Endothelial cell of umbilical vein (primary cell): ENCODE data around the gene RAD51B. TPM values are rescaled to one million over a fixed set of nuclear protein-coding genes. Genes with fewer than 3 reads are reported as not detected.

ENCODE experiments used
- BruUV-seq: library from RNA; stranded (reverse); fragments of 400-500 nt; replicated peaks from 2 replicates; lab custom pipeline; 2021; lab: Mats Ljungman, UMichigan
- CTCF ChIA-PET: fragments of 300-600, 350-600 bp; sonication (Branson Sonifier 250); formaldehyde crosslinking; loops from one replicate; lab custom pipeline; 2021; ENCODE audit warnings: antibody characterized with exemption, inconsistent platforms; lab: Charles Lee
- POLR2A ChIA-PET: fragments of 300-600, 350-600 bp; sonication (Branson Sonifier 250); formaldehyde crosslinking; loops from one replicate; lab custom pipeline; 2021; ENCODE audit warnings: antibody characterized with exemption, inconsistent platforms; lab: Charles Lee
- DNase-seq: peaks from one replicate; pipeline ENCODE4 v3.0.0-alpha.2; 2011; ENCODE audit warnings: low read depth, low spot score
- FAIRE-seq: peaks from 2 replicates; lab custom pipeline; 2011; peaks lifted over from hg19 to GRCh38; lab: Jason Lieb, UNC
- H2AFZ ChIP-seq: 2 replicates; pipeline ENCODE4 v1.6.0; 2012; ENCODE audit warnings: low read depth, low read length, control low read depth, inconsistent platforms
- H3K27ac ChIP-seq: 2 replicates; pipeline ENCODE4 v1.5.1; 2011; ENCODE audit warnings: low read depth, mild to moderate bottlenecking, control low read depth, low read length, moderate library complexity; ENCODE audit not compliant: insufficient read depth
- H3K27me3 ChIP-seq, 2 experiments: 2 replicates each; pipeline versions ENCODE4 v1.6.0 to v1.6.1; 2011; ENCODE audit warnings: low read length in 2 of 2, mixed read lengths in 1 of 2; ENCODE audit not compliant: control insufficient read depth in 2 of 2, insufficient read depth in 2 of 2
- H3K36me3 ChIP-seq, 2 experiments: 2 replicates in 1 of 2; 3 replicates in 1 of 2; pipeline ENCODE4 v1.5.1; 2011; ENCODE audit warnings: low read length in 2 of 2, mild to moderate bottlenecking in 1 of 2, moderate library complexity in 1 of 2; ENCODE audit not compliant: control insufficient read depth in 2 of 2, insufficient read depth in 2 of 2; ENCODE audit errors: extremely low read depth in 1 of 2
- H3K4me1 ChIP-seq: 3 replicates; pipeline ENCODE4 v1.5.1; 2011; ENCODE audit warnings: mild to moderate bottlenecking, low read length; ENCODE audit not compliant: control insufficient read depth, insufficient read depth; ENCODE audit errors: extremely low read depth
- H3K4me2 ChIP-seq: 2 replicates; pipeline ENCODE4 v1.6.1; 2011; ENCODE audit warnings: low read length, control low read depth, mixed read lengths; ENCODE audit not compliant: insufficient read depth
- H3K4me3 ChIP-seq, 3 experiments: fragments of 200-600 bp in 1 of 3; sonication (generic), shearing (Covaris generic) in 1 of 3; replicated peaks in 1 of 3; 2 replicates each; pipeline ENCODE4 v1.5.1; 2011 to 2016; ENCODE audit warnings: control low read depth in 3 of 3, low read length in 3 of 3, mild to moderate bottlenecking in 2 of 3, inconsistent platforms in 1 of 3, low read depth in 1 of 3, moderate library complexity in 1 of 3; ENCODE audit not compliant: insufficient read depth in 1 of 3
- H3K79me2 ChIP-seq: 2 replicates; pipeline ENCODE4 v1.6.0; 2012; ENCODE audit warnings: low read length, inconsistent platforms; ENCODE audit not compliant: control insufficient read depth, insufficient read depth
- H3K9ac ChIP-seq: replicated peaks from 2 replicates; pipeline ENCODE3; 2011; ENCODE audit warnings: low read length, control low read depth; ENCODE audit not compliant: insufficient read depth; ENCODE audit errors: extremely low read depth
- H3K9me1 ChIP-seq: replicated peaks from 3 replicates; pipeline ENCODE4 v1.6.0; 2011; ENCODE audit warnings: mild to moderate bottlenecking, low read length; ENCODE audit not compliant: control insufficient read depth, insufficient read depth; ENCODE audit errors: extremely low read depth
- H3K9me3 ChIP-seq: replicated peaks from 2 replicates; pipeline ENCODE4 v1.5.1; 2012; ENCODE audit warnings: low read length, inconsistent platforms; ENCODE audit not compliant: control insufficient read depth, insufficient read depth
- H4K20me1 ChIP-seq: replicated peaks from 2 replicates; pipeline ENCODE3; 2011; ENCODE audit warnings: mild to moderate bottlenecking, low read length; ENCODE audit not compliant: control insufficient read depth, insufficient read depth; ENCODE audit errors: extremely low read depth
- EZH2 ChIP-seq: IDR thresholded peaks from 2 replicates; pipeline ENCODE4 v1.6.1; 2012; ENCODE audit warnings: borderline replicate concordance, low read depth, mild to moderate bottlenecking, moderate library complexity, low read length, inconsistent platforms; ENCODE audit not compliant: severe bottlenecking
- FOS ChIP-seq: IDR thresholded peaks from 2 replicates; pipeline ENCODE4 v1.6.1; 2011; ENCODE audit warnings: mild to moderate bottlenecking, low read length, moderate library complexity, borderline replicate concordance; ENCODE audit not compliant: insufficient read depth
- GATA2 ChIP-seq: IDR thresholded peaks from 2 replicates; pipeline ENCODE4 v1.7.0; 2011; ENCODE audit warnings: low read depth, mild to moderate bottlenecking, moderate library complexity, mixed read lengths, low read length; ENCODE audit not compliant: insufficient read length, insufficient read depth
- JUN ChIP-seq: IDR thresholded peaks from 2 replicates; pipeline ENCODE4 v1.6.1; 2011; ENCODE audit warnings: borderline replicate concordance, low read depth; ENCODE audit not compliant: insufficient read length, insufficient read depth
- MYC ChIP-seq: IDR thresholded peaks from one replicate; pipeline ENCODE4 v1.6.1; 2011; ENCODE audit warnings: mild to moderate bottlenecking, low read depth, low read length
- POLR2A ChIP-seq: IDR thresholded peaks from 2 replicates; pipeline ENCODE4 v1.6.1; 2012; ENCODE audit warnings: low read depth, mild to moderate bottlenecking, control low read depth, low read length
- POLR2AphosphoS5 ChIP-seq: IDR thresholded peaks from 2 replicates; pipeline ENCODE4 v1.6.1; 2012; ENCODE audit warnings: low read depth, mild to moderate bottlenecking, control low read depth, low read length, moderate library complexity; ENCODE audit not compliant: insufficient read depth
- dilution Hi-C: fragments of 300-500 bp; cut with MboI; formaldehyde crosslinking; loops from one replicate; pipeline ENCODE4 v1.15.0; 2019; ENCODE audit warnings: low sequenced_read_pairs; ENCODE audit not compliant: extremely low pct_ligation_motif_present
- intact Hi-C: fragments of 100-400 bp; cut with micrococcal nuclease; formaldehyde crosslinking; loops from one replicate; pipeline ENCODE4 v1.10.0; 2022
- polyA plus RNA-seq, 4 experiments: library from polyadenylated mRNA; depleted of rRNA in 3 of 4; stranded (reverse) in 3 of 4; unstranded in 1 of 4; fragments of >200 nt; gene quantifications; 2 replicates each; pipeline versions ENCODE4 v1.2.1 to v1.2.3, GENCODE V29; 2011 to 2012; ENCODE audit warnings: missing spikeins in 1 of 4
- total RNA-seq: library from RNA; stranded (reverse); gene quantifications from 2 replicates; pipeline ENCODE4 v1.2.3, GENCODE V29; 2021
- TF ChIP-seq, protein P1 (sequence below): IDR thresholded peaks from 2 replicates; pipeline ENCODE4 v1.6.1; 2011; ENCODE audit not compliant: insufficient read depth, insufficient read length
- TF ChIP-seq, protein P2 (sequence below), 2 donors: IDR thresholded peaks; 1 replicate in 1 of 2; 2 replicates in 1 of 2; pipeline ENCODE4 v1.5.1; 2011; ENCODE audit warnings: low read length in 2 of 2, mild to moderate bottlenecking in 2 of 2, moderate library complexity in 2 of 2, control low read depth in 1 of 2, inconsistent platforms in 1 of 2, low read depth in 1 of 2; ENCODE audit not compliant: insufficient read depth in 1 of 2; ENCODE audit errors: extremely low read depth in 1 of 2

Gene RAD51B
- total and polyA plus RNA-seq, 2 donors (not counting 3 experiments of a cell fraction or from before 2014, with no cell fraction given), result 3.9 to 19.0 TPM

DNA sequence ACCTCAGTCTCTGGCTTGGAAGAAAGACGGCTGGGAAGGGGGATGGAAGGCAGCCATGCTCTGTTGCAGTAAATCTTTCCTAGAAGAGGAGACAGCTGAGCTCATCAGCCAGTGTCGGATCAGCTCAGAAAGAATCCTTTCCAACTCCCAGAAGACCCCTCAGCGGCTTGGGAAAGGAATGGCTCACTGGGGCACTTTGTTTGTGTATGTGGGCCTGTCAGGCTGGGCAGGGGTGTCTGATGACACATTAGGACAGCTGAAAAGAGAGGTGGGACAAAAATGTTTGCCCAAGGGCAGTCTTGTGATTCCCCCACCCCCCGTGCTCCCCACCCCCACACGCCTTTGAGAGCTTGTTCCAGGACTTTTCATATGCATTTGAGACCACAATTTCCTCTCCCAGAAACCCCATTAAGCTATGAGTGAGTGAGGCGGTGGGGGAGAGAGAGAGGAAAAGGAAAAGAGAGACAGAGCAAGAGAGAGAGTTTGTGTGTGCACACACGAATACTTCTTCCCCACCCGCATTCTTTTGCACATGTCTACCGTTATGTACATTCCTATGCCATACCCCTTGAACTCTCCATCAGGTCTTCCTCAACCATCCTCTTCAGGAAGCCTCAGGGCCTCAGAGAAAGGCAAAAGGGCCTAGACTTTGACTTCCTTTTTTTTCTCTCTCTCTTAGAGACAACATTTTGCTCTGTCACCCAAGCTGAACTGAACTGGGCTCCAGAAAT, 774.4 kb downstream of the RAD51B start:
- Histone ChIP-seq H3K4me3 (no peak overlapping the region), H3K79me2 (no peaks in the 10 kb centered on the region), H3K27ac (no peak overlapping the region), H3K36me3 (no peaks in the 10 kb centered on the region), H3K4me2 (no peak overlapping the region), H3K9ac (no peak overlapping the region), H3K9me1 (no peaks in the 10 kb centered on the region), H3K27me3 (no peaks in the 10 kb centered on the region), H2AFZ (no peak overlapping the region), H3K9me3 (no peaks in the 10 kb centered on the region), H4K20me1 (no peaks in the 10 kb centered on the region), H3K4me1 (peaks cover 13% of the 10 kb centered on the region)
- CTCF ChIA-PET, result interaction anchor here (0.5 kb wide), 1 partner anchor 63 kb away, joined by 3 read pairs; no protein-coding TSS in a partner anchor
- POLR2A ChIA-PET, result interaction anchor here (0.6 kb wide), 1 partner anchor 79 kb away, joined by 5 read pairs; no protein-coding TSS in a partner anchor
- no peak for TF ChIP-seq FOS
- no peak for TF ChIP-seq JUN
- no peak for TF ChIP-seq EZH2
- no peak for TF ChIP-seq MYC
- TF ChIP-seq, protein P1, sequence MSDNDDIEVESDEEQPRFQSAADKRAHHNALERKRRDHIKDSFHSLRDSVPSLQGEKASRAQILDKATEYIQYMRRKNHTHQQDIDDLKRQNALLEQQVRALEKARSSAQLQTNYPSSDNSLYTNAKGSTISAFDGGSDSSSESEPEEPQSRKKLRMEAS, result no peak
- no peak for TF ChIP-seq POLR2AphosphoS5
- no peak for TF ChIP-seq GATA2
- TF ChIP-seq POLR2A, result no peak
- TF ChIP-seq, protein P2, sequence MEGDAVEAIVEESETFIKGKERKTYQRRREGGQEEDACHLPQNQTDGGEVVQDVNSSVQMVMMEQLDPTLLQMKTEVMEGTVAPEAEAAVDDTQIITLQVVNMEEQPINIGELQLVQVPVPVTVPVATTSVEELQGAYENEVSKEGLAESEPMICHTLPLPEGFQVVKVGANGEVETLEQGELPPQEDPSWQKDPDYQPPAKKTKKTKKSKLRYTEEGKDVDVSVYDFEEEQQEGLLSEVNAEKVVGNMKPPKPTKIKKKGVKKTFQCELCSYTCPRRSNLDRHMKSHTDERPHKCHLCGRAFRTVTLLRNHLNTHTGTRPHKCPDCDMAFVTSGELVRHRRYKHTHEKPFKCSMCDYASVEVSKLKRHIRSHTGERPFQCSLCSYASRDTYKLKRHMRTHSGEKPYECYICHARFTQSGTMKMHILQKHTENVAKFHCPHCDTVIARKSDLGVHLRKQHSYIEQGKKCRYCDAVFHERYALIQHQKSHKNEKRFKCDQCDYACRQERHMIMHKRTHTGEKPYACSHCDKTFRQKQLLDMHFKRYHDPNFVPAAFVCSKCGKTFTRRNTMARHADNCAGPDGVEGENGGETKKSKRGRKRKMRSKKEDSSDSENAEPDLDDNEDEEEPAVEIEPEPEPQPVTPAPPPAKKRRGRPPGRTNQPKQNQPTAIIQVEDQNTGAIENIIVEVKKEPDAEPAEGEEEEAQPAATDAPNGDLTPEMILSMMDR (IDR thresholded peaks at IDR 0.05; ENCODE audit: extremely low read depth in 1 of 2, insufficient read depth in 1 of 2, low read depth in 1 of 2, low read length in 2 of 2), result no peak
- intact Hi-C loops (no loop called here), dilution Hi-C loops (no loop called here)
- no TSS peak for BruUV-seq
- no peak for DNase-seq
- FAIRE-seq, result peak; percentile 44
